Erythroblast (primary cell): Measurements from ENCODE around the gene CLDN6.

ENCODE experiments used
- DNase-seq, 2 experiments: peaks; one replicate each; lab custom pipeline; 2025; lab: John Stamatoyannopoulos, UW
- GATA1 ChIP-seq: IDR thresholded peaks from 2 replicates; pipeline ENCODE4 v1.6.1; 2011; ENCODE audit warnings: low read depth, mild to moderate bottlenecking, control low read depth, low read length, moderate library complexity
- POLR2A ChIP-seq: IDR thresholded peaks from 2 replicates; pipeline ENCODE4 v1.6.1; 2011; ENCODE audit warnings: mild to moderate bottlenecking, low read length

CLDN6 gene

GRCh38 chr16:3007059-3007956 lies 10.7 kb downstream of the CLDN6 start:
- peak; percentile 62 to 76 for DNase-seq
- TF ChIP-seq GATA1 (no peak), POLR2A (peak; percentile 29)

GRCh38 chr16:3004781-3005284 lies 13.2 kb downstream of the CLDN6 start:
- peak; percentile 68 to 70 for DNase-seq
- TF ChIP-seq POLR2A (no peak), GATA1 (no peak)

- peak; percentile 61 to 66 for DNase-seq
- no peak for TF ChIP-seq POLR2A
- TF ChIP-seq GATA1: no peak
Observed at GRCh38 chr16:3004319-3004718, 13.7 kb downstream of the CLDN6 start.

GRCh38 chr16:3003582-3004270 lies 14.3 kb downstream of the CLDN6 start:
- peak; percentile 100 for DNase-seq
- TF ChIP-seq POLR2A (peak; percentile 40), GATA1 (no peak)

GRCh38 chr16:3001316-3001715 lies 16.7 kb downstream of the CLDN6 start:
- no peak for DNase-seq
- TF ChIP-seq POLR2A: no peak

- TF ChIP-seq POLR2A (no peak), GATA1 (no peak)
- DNase-seq: no peak
Observed at GRCh38 chr16:3000540-3000939, 17.4 kb downstream of the CLDN6 start.

GRCh38 chr16:2999929-3000328 lies 18.1 kb downstream of the CLDN6 start:
- DNase-seq: no peak
- TF ChIP-seq GATA1: no peak
- no peak for TF ChIP-seq POLR2A

GRCh38 chr16:2996298-2996697 lies 21.7 kb downstream of the CLDN6 start:
- DNase-seq: no peak
- TF ChIP-seq GATA1 (no peak), POLR2A (no peak)

- no peak for DNase-seq
- no peak for TF ChIP-seq POLR2A
- no peak for TF ChIP-seq GATA1
Observed at GRCh38 chr16:2992383-2993081, 25.5 kb downstream of the CLDN6 start.

- DNase-seq: no peak
- TF ChIP-seq POLR2A (no peak), GATA1 (no peak)
Observed at GRCh38 chr16:2991566-2992261, 26.3 kb downstream of the CLDN6 start.

- TF ChIP-seq POLR2A (no peak), GATA1 (no peak)
- no peak for DNase-seq
Observed at GRCh38 chr16:2990891-2991290, 27.1 kb downstream of the CLDN6 start.

GRCh38 chr16:2988590-2989099 lies 29.3 kb downstream of the CLDN6 start:
- no peak for DNase-seq
- TF ChIP-seq GATA1: no peak
- no peak for TF ChIP-seq POLR2A

- DNase-seq: peak; percentile 22 to 29
- TF ChIP-seq GATA1 (no peak), POLR2A (no peak)
Observed at GRCh38 chr16:2987833-2988232, 30.1 kb downstream of the CLDN6 start.
